Stimulated activated CD4-positive, alpha-beta T cell treated with anti-CD3 and anti-CD28 coated beads, Interleukin-2, amount 100 ng/mL, for 4 hours (primary cell): ENCODE data around the gene TRIM34.
"Not testable (repeated sequence)": the region's sequence is repeated elsewhere in the genome, so short reads cannot be mapped to it uniquely, and the experiment has no call there.

ENCODE experiments used
- DNase-seq: peaks from one replicate; pipeline ENCODE4 v3.0.0-alpha.2; 2020; ENCODE audit warnings: low read depth

The TRIM34 gene

GRCh38 chr11:5621580-5621979 is 3.2 kb upstream of the TRIM34 start:
- DNase-seq = no peak

GRCh38 chr11:5622802-5623201 is 2.0 kb upstream of the TRIM34 start:
- no peak for DNase-seq

GRCh38 chr11:5625281-5625680 is 480 bp downstream of the TRIM34 start:
- DNase-seq = no peak

- no peak for DNase-seq
These were observed 1.4 kb downstream of the TRIM34 start for GRCh38 chr11:5626196-5626595.

GRCh38 chr11:5631417-5631816 is 6.6 kb downstream of the TRIM34 start:
- DNase-seq = no peak

- DNase-seq = no peak
These were observed 7.3 kb downstream of the TRIM34 start for GRCh38 chr11:5631969-5632635.

GRCh38 chr11:5639953-5640352 is 15.2 kb downstream of the TRIM34 start:
- DNase-seq = no peak

GRCh38 chr11:5643585-5643984 is 18.8 kb downstream of the TRIM34 start:
- no peak for DNase-seq

- DNase-seq = no peak
These were observed 21.3 kb downstream of the TRIM34 start for GRCh38 chr11:5646139-5646538.

GRCh38 chr11:5655474-5655873 is 30.7 kb downstream of the TRIM34 start:
- no peak for DNase-seq

- not testable (repeated sequence) for DNase-seq
These were observed 32.2 kb downstream of the TRIM34 start for GRCh38 chr11:5656956-5657355.

GRCh38 chr11:5658318-5658717 is 33.5 kb downstream of the TRIM34 start:
- no peak for DNase-seq

GRCh38 chr11:5663511-5663910 is 38.7 kb downstream of the TRIM34 start:
- DNase-seq = no peak

GRCh38 chr11:5665051-5665570 is 40.3 kb downstream of the TRIM34 start:
- no peak for DNase-seq

- no peak for DNase-seq
These were observed 41.1 kb downstream of the TRIM34 start for GRCh38 chr11:5665746-5666401.

GRCh38 chr11:5666402-5666793 is 41.6 kb downstream of the TRIM34 start:
- DNase-seq = no peak

- DNase-seq = no peak
These were observed 47.0 kb downstream of the TRIM34 start for GRCh38 chr11:5671831-5672230.

GRCh38 chr11:5674391-5674790 is 49.6 kb downstream of the TRIM34 start:
- DNase-seq = no peak

- no peak for DNase-seq
These were observed 55.0 kb downstream of the TRIM34 start for GRCh38 chr11:5679811-5680210.

GRCh38 chr11:5682890-5683441 is 58.2 kb downstream of the TRIM34 start:
- not testable (repeated sequence) for DNase-seq

- peak; percentile 21 for DNase-seq
These were observed 58.8 kb downstream of the TRIM34 start for GRCh38 chr11:5683620-5684019.

- no peak for DNase-seq
These were observed 59.3 kb downstream of the TRIM34 start for GRCh38 chr11:5684036-5684645.
